ENCODE measurements around the gene SEH1L.

- TF ChIP-seq CTCF (conservative IDR thresholded peaks at IDR 0.05 in 1 of 2, IDR thresholded peaks at IDR 0.05 in 1 of 2; ENCODE audit: low read depth in 1 of 2, low read length in 2 of 2), result no peak
- TF ChIP-seq EZH2 (IDR thresholded peaks at IDR 0.05; ENCODE audit: low read length, missing control alignments), result no peak
Observed at GRCh38 chr18:12993439-12993838, 45.6 kb downstream of the SEH1L start.

All from fibroblast of lung (primary cell).